Activated T-cell treated with anti-CD3 and anti-CD28 coated beads, Interleukin-2, amount 50 U/mL, for 48 hours (primary cell): ENCODE measurements around the gene CLCN3.
"Not testable (repeated sequence)": the region's sequence is repeated elsewhere in the genome, so short reads cannot be mapped to it uniquely, and the experiment has no call there.

Experiments used
- DNase-seq, 2 experiments: peaks; one replicate each; pipeline ENCODE4 v3.0.0-alpha.2; 2020

CLCN3 gene

GRCh38 chr4:169618286-169618685 lies 2.1 kb upstream of the CLCN3 start:
- DNase-seq: no peak

GRCh38 chr4:169618986-169619385 lies 1.4 kb upstream of the CLCN3 start:
- DNase-seq: no peak

GRCh38 chr4:169619518-169619957 lies 840 bp upstream of the CLCN3 start:
- peak; percentile 48 to 56 for DNase-seq

- peak in 1 of 2 experiments; percentile 38 for DNase-seq
Observed at GRCh38 chr4:169620880-169621248, 486 bp downstream of the CLCN3 start.

- DNase-seq: no peak
Observed at GRCh38 chr4:169621731-169622492, 1.5 kb downstream of the CLCN3 start.

- no peak for DNase-seq
Observed at GRCh38 chr4:169622566-169622965, 2.2 kb downstream of the CLCN3 start.

- DNase-seq: not testable (repeated sequence)
Observed at GRCh38 chr4:169624012-169624411, 3.6 kb downstream of the CLCN3 start.

- DNase-seq: no peak
Observed at GRCh38 chr4:169625886-169626285, 5.5 kb downstream of the CLCN3 start.

- DNase-seq: no peak
Observed at GRCh38 chr4:169626331-169627282, 6.2 kb downstream of the CLCN3 start.

- DNase-seq: no peak
Observed at GRCh38 chr4:169627307-169627706, 6.9 kb downstream of the CLCN3 start.

- no peak for DNase-seq
Observed at GRCh38 chr4:169628579-169628978, 8.2 kb downstream of the CLCN3 start.

GRCh38 chr4:169630069-169630468 lies 9.7 kb downstream of the CLCN3 start:
- no peak for DNase-seq

- DNase-seq: no peak
Observed at GRCh38 chr4:169632896-169633295, 12.5 kb downstream of the CLCN3 start.

- DNase-seq: no peak
Observed at GRCh38 chr4:169634975-169635374, 14.6 kb downstream of the CLCN3 start.

- DNase-seq: no peak
Observed at GRCh38 chr4:169640261-169640870, 20.0 kb downstream of the CLCN3 start.

GRCh38 chr4:169644802-169645201 lies 24.4 kb downstream of the CLCN3 start:
- no peak for DNase-seq

GRCh38 chr4:169645627-169646026 lies 25.2 kb downstream of the CLCN3 start:
- DNase-seq: no peak

- DNase-seq: no peak
Observed at GRCh38 chr4:169649545-169650226, 29.3 kb downstream of the CLCN3 start.

- no peak for DNase-seq
Observed at GRCh38 chr4:169650227-169650936, 30.0 kb downstream of the CLCN3 start.

- DNase-seq: no peak
Observed at GRCh38 chr4:169652535-169652934, 32.2 kb downstream of the CLCN3 start.

- no peak for DNase-seq
Observed at GRCh38 chr4:169655401-169655800, 35.0 kb downstream of the CLCN3 start.

GRCh38 chr4:169657470-169658107 lies 37.2 kb downstream of the CLCN3 start:
- no peak for DNase-seq
